GM04504 (cell line): ENCODE measurements around the gene SMTNL1.

Source experiments
- DNase-seq: peaks from one replicate; pipeline ENCODE4 v3.0.0-alpha.2; 2012; ENCODE audit warnings: low read depth

SMTNL1 gene

DNA sequence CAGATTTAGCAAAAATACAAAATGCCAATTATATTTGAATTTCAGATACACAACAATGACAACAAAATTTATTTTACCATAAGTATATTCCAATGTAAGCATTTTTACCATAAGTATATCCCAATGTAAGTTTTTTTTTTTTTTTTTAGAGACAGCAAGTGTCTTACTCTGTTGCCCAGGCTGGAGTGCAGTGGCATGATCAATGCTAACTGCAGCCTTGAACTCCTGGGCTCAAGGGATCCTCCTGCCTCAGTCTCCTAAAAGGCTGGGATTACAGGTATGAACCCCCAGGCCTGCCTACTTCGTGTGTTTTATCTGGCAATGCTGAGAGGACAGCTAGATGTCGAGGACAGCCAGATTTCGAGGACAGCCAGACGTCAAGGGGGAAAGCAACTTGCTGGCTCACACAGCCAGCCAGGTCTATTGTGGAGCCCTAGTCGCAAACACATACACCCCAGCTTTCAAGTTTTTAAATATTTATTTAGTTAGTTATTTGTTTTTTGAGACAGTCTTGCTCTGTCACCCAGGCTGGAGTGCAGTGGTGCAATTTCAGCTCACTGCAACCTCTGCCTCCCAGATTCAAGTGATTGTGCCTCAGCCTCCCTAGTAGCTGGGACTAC is 59.0 kb downstream of the SMTNL1 start:
- DNase-seq = no peak

DNA sequence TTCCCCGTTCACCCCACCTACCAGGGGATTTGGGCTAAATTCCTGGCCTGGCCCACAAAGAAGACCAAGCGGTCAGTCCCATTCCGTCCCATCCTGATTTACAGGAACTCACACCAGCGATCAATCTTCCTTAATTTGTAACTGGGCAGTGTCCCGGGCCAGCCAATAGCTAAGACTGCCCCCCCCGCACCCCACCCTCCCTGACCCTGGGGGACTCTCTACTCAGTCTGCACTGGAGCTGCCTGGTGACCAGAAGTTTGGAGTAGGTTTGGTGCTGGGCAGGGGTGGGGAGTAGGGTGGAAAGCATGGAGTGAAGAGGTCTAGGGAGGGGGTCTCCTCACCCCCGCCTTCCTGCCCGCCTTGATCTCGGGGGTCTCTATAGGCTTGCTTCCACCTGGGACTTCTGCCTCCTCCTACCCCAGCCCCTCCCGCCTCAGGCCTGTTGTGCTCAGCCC is 60.1 kb downstream of the SMTNL1 start, which contains the start of gene SERPING1:
Gene SERPING1, plus strand, starts transcription at position 225 of the 455 bp plus-strand sequence. CDS start 586 bp downstream, outside the sequence.
- DNase-seq = no peak

DNA sequence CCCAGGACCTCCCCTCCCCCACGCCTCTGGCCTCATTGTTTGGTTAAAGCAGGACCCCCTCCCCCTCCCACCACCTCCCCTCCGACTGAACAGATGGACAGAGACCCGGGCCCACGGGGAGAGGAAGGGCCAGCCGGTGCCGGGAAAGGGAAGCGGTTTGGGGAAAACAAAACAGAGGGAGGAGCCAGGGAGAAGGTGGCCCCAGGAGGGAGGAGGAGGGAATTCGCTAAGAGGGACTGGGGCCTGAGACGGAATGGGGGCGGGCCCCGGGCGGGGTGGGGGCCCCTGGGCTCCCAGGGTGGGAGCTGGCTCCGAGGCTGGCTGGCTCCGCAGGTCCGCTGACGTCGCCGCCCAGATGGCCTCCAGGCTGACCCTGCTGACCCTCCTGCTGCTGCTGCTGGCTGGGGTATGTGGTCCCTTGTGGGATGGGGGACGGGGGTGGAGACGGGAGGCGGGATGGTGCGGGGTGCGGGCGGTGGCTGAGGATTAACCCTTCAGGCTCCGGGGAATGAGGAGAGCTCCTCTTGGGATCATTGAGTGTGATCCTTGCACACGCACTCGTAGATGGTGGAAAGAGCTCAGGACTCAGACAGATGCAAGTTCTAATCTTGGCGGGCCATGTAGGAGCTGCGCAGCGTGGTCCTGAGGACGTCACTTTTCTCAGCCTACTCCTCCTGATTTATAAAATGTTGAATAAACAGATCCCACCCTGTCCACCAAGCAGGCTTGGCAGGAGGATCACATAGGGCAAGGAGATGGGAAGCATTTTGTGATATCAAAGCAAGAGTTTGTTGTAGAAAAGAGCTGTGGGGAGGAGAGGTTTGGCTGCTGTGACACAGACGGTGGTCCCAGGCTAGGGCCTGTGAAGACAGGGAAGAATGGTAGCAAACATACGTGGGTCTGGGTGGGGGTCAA is 60.8 kb downstream of the SMTNL1 start:
- no peak for DNase-seq

DNA sequence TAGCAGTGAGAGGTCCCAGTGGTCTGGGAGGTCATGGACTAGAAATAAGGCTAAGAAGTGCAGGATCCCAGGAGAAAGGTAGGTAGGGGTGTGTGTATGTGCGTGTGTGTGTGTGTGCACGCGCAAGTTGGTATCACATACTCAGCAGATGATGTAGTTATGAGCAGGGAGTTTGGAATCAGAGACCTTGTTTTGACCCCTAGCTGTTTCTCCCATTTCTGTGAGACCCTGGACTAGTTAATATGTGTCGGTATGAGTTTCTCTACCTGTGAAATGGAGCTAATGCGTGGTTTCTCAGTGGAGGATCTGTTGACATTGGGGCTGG is 61.4 kb downstream of the SMTNL1 start:
- no peak for DNase-seq

DNA sequence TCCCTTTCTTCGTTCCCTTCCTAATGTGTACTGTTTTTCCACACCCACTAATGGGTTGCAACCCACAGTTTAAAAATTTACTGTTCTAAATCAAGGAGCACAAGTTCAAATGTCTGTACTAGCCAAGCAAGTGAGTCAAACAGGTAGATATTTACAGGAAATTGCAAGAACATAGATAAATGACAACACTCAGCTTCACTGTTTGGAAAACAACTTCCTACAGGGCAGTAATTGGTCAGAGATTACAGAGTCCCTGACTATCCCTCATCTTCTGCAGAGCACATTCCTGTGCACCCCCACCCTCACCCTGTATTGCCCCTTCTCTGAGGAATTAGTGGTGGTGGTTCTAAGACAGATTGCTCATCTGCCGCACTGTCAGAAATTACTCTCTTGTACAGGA is 62.0 kb downstream of the SMTNL1 start:
- no peak for DNase-seq
